ENCODE data around the gene PSMB7. TPM values are rescaled to one million over a fixed set of nuclear protein-coding genes. Genes with fewer than 3 reads are reported as not detected.

The PSMB7 gene
- total RNA-seq, 2 donors from 2014 or later, result 145 to 147 TPM

GRCh38 chr9:124349675-124350493 is 65.4 kb downstream of the PSMB7 start:
- Mint-ChIP-seq H3K36me3 (no peaks in the 10 kb centered on the region), H3K27me3 (no peaks in the 10 kb centered on the region), H3K27ac (no peak overlapping the region), H3K4me3 (no peak overlapping the region), H3K9me3 (no peaks in the 10 kb centered on the region), H3K4me1 (ENCODE audit: low read depth in 2 of 2) (peaks cover 0 to 4% of the 10 kb centered on the region in 2 donors)
- ATAC-seq (no peak), DNase-seq (ENCODE audit: low spot score) (peak; percentile 55)

- ATAC-seq (no peak), DNase-seq (ENCODE audit: low spot score) (peak; percentile 44)
- no peak overlapping the region for H3K4me3 Mint-ChIP-seq
- H3K27ac Mint-ChIP-seq, result no peak overlapping the region
- H3K9me3 Mint-ChIP-seq, result no peaks in the 10 kb centered on the region
- no peaks in the 10 kb centered on the region for H3K4me1 Mint-ChIP-seq (ENCODE audit: low read depth in 2 of 2)
- H3K36me3 Mint-ChIP-seq, result no peaks in the 10 kb centered on the region
- no peaks in the 10 kb centered on the region for H3K27me3 Mint-ChIP-seq
These were observed 66.0 kb downstream of the PSMB7 start for GRCh38 chr9:124349267-124349666.

- H3K27ac Mint-ChIP-seq, result no peak overlapping the region
- ATAC-seq (no peak), DNase-seq (ENCODE audit: low spot score) (no peak)
- H3K36me3 Mint-ChIP-seq, result no peaks in the 10 kb centered on the region
- no peaks in the 10 kb centered on the region for H3K9me3 Mint-ChIP-seq
- no peaks in the 10 kb centered on the region for H3K27me3 Mint-ChIP-seq
- no peaks in the 10 kb centered on the region for H3K4me1 Mint-ChIP-seq (ENCODE audit: low read depth in 2 of 2)
- H3K4me3 Mint-ChIP-seq, result no peak overlapping the region
These were observed 66.4 kb downstream of the PSMB7 start for GRCh38 chr9:124348831-124349230.

- Mint-ChIP-seq H3K27ac (no peak overlapping the region), H3K27me3 (no peaks in the 10 kb centered on the region), H3K36me3 (no peaks in the 10 kb centered on the region), H3K9me3 (no peaks in the 10 kb centered on the region), H3K4me1 (ENCODE audit: low read depth in 2 of 2) (no peaks in the 10 kb centered on the region), H3K4me3 (no peak overlapping the region)
- DNase-seq (ENCODE audit: low spot score) (no peak), ATAC-seq (no peak)
These were observed 66.9 kb downstream of the PSMB7 start for GRCh38 chr9:124348363-124348762.

GRCh38 chr9:124347968-124348358 is 67.3 kb downstream of the PSMB7 start:
- no peak for ATAC-seq
- Mint-ChIP-seq H3K36me3 (no peaks in the 10 kb centered on the region), H3K27ac (no peak overlapping the region), H3K9me3 (no peaks in the 10 kb centered on the region), H3K4me1 (ENCODE audit: low read depth in 2 of 2) (no peaks in the 10 kb centered on the region), H3K4me3 (no peak overlapping the region), H3K27me3 (no peaks in the 10 kb centered on the region)
- no peak for DNase-seq (ENCODE audit: low spot score)

GRCh38 chr9:124347206-124347967 is 67.9 kb downstream of the PSMB7 start:
- ATAC-seq, result no peak
- H3K4me3 Mint-ChIP-seq, result no peak overlapping the region
- no peaks in the 10 kb centered on the region for H3K27me3 Mint-ChIP-seq
- peaks cover 0 to 2% of the 10 kb centered on the region in 2 donors for H3K4me1 Mint-ChIP-seq (ENCODE audit: low read depth in 2 of 2)
- H3K36me3 Mint-ChIP-seq, result no peaks in the 10 kb centered on the region
- H3K9me3 Mint-ChIP-seq, result no peaks in the 10 kb centered on the region
- DNase-seq (ENCODE audit: low spot score), result peak; percentile 44
- H3K27ac Mint-ChIP-seq, result no peak overlapping the region

GRCh38 chr9:124346347-124347163 is 68.7 kb downstream of the PSMB7 start:
- Mint-ChIP-seq H3K27ac (no peak overlapping the region), H3K36me3 (no peaks in the 10 kb centered on the region), H3K4me3 (no peak overlapping the region), H3K27me3 (no peaks in the 10 kb centered on the region), H3K9me3 (no peaks in the 10 kb centered on the region), H3K4me1 (ENCODE audit: low read depth in 2 of 2) (peaks cover 0 to 2% of the 10 kb centered on the region in 2 donors)
- no peak for ATAC-seq
- peak; percentile 55 for DNase-seq (ENCODE audit: low spot score)

GRCh38 chr9:124345751-124346281 is 69.4 kb downstream of the PSMB7 start:
- no peak for ATAC-seq
- DNase-seq (ENCODE audit: low spot score), result no peak
- H3K9me3 Mint-ChIP-seq, result no peaks in the 10 kb centered on the region
- no peaks in the 10 kb centered on the region for H3K27me3 Mint-ChIP-seq
- peaks cover 0 to 2% of the 10 kb centered on the region in 2 donors for H3K4me1 Mint-ChIP-seq (ENCODE audit: low read depth in 2 of 2)
- H3K4me3 Mint-ChIP-seq, result no peak overlapping the region
- H3K27ac Mint-ChIP-seq, result no peak overlapping the region
- no peaks in the 10 kb centered on the region for H3K36me3 Mint-ChIP-seq

GRCh38 chr9:124345063-124345462 is 70.2 kb downstream of the PSMB7 start:
- Mint-ChIP-seq H3K4me1 (ENCODE audit: low read depth in 2 of 2) (peaks cover 0 to 2% of the 10 kb centered on the region in 2 donors), H3K27me3 (no peaks in the 10 kb centered on the region), H3K9me3 (no peaks in the 10 kb centered on the region), H3K36me3 (no peaks in the 10 kb centered on the region), H3K27ac (no peak overlapping the region), H3K4me3 (no peak overlapping the region)
- DNase-seq (ENCODE audit: low spot score) (no peak), ATAC-seq (no peak)

GRCh38 chr9:124344291-124345050 is 70.8 kb downstream of the PSMB7 start:
- Mint-ChIP-seq H3K27me3 (no peaks in the 10 kb centered on the region), H3K4me3 (no peak overlapping the region), H3K4me1 (ENCODE audit: low read depth in 2 of 2) (peaks cover 0 to 2% of the 10 kb centered on the region in 2 donors), H3K9me3 (no peaks in the 10 kb centered on the region), H3K36me3 (no peaks in the 10 kb centered on the region), H3K27ac (no peak overlapping the region)
- ATAC-seq, result no peak
- no peak for DNase-seq (ENCODE audit: low spot score)

GRCh38 chr9:124343533-124344290 is 71.5 kb downstream of the PSMB7 start:
- no peak for DNase-seq (ENCODE audit: low spot score)
- Mint-ChIP-seq H3K4me1 (ENCODE audit: low read depth in 2 of 2) (peaks cover 0 to 2% of the 10 kb centered on the region in 2 donors), H3K36me3 (no peaks in the 10 kb centered on the region), H3K9me3 (no peaks in the 10 kb centered on the region), H3K27ac (no peak overlapping the region), H3K4me3 (no peak overlapping the region), H3K27me3 (no peaks in the 10 kb centered on the region)
- ATAC-seq, result no peak

- no peak for ATAC-seq
- Mint-ChIP-seq H3K4me1 (ENCODE audit: low read depth in 2 of 2) (peaks cover 0 to 2% of the 10 kb centered on the region in 2 donors), H3K36me3 (no peaks in the 10 kb centered on the region), H3K9me3 (no peaks in the 10 kb centered on the region), H3K27ac (no peak overlapping the region), H3K27me3 (no peaks in the 10 kb centered on the region), H3K4me3 (no peak overlapping the region)
- no peak for DNase-seq (ENCODE audit: low spot score)
These were observed 72.3 kb downstream of the PSMB7 start for GRCh38 chr9:124342776-124343485.
